GM12891 (cell line): Measurements from ENCODE around the gene CTNNA3.

Experiments
- POLR2A ChIP-seq: IDR thresholded peaks from 2 replicates; pipeline ENCODE4 v1.6.1; 2011; ENCODE audit warnings: low read depth, low read length, control low read depth
- POLR2AphosphoS5 ChIP-seq: IDR thresholded peaks from 2 replicates; pipeline ENCODE4 v1.6.1; 2011; ENCODE audit warnings: low read depth, low read length, control low read depth
- TAF1 ChIP-seq: IDR thresholded peaks from 2 replicates; pipeline ENCODE4 v1.6.1; 2011; ENCODE audit warnings: low read depth, low read length, control low read depth

- no peak for TF ChIP-seq POLR2AphosphoS5
- no peak for TF ChIP-seq POLR2A
- TF ChIP-seq TAF1 = no peak
Measured at GRCh38 chr10:67438605-67439304, 257.2 kb downstream of the CTNNA3 start.
